GM12875 (cell line): ENCODE data around the gene RITA1.

Experiments
- H3K4me3 ChIP-seq: one replicate; pipeline ENCODE4 v1.5.1; 2011; ENCODE audit warnings: low read depth, low read length, control low read depth
- CTCF ChIP-seq: IDR thresholded peaks from 2 replicates; pipeline ENCODE4 v1.5.1; 2011; ENCODE audit warnings: low read depth, mild to moderate bottlenecking, control low read depth, inconsistent platforms, low read length, moderate library complexity, borderline replicate concordance; ENCODE audit not compliant: insufficient read depth

Gene RITA1

GRCh38 chr12:113163030-113163360 lies 22.5 kb upstream of the RITA1 start:
- TF ChIP-seq CTCF: no peak

GRCh38 chr12:113164014-113164413 lies 21.5 kb upstream of the RITA1 start:
- no peak overlapping the region for H3K4me3 ChIP-seq
- no peak for TF ChIP-seq CTCF

More at GRCh38 chr12:113163030-113163360, 22.5 kb upstream of the RITA1 start:
- H3K4me3 ChIP-seq: no peak overlapping the region

- no peak for TF ChIP-seq CTCF
- no peak overlapping the region for H3K4me3 ChIP-seq
These were observed 19.7 kb upstream of the RITA1 start for GRCh38 chr12:113165521-113166450.

GRCh38 chr12:113167868-113168267 lies 17.7 kb upstream of the RITA1 start:
- TF ChIP-seq CTCF: no peak
- H3K4me3 ChIP-seq: no peak overlapping the region

- TF ChIP-seq CTCF: no peak
- H3K4me3 ChIP-seq: no peak overlapping the region
These were observed 15.8 kb upstream of the RITA1 start for GRCh38 chr12:113169697-113170096.

GRCh38 chr12:113170457-113170856 lies 15.1 kb upstream of the RITA1 start:
- H3K4me3 ChIP-seq: no peak overlapping the region

More at GRCh38 chr12:113170457-113170856, 15.1 kb upstream of the RITA1 start:
- TF ChIP-seq CTCF: no peak
